Stimulated activated CD8-positive, alpha-beta memory T cell treated with anti-CD3 and anti-CD28 coated beads, Interleukin-7, amount 100 ng/mL, for 48 hours (primary cell): ENCODE measurements around the gene IGSF3.

ENCODE experiments used
- DNase-seq, 2 donors: peaks; one replicate each; pipeline ENCODE4 v3.0.0-alpha.2; 2020; ENCODE audit warnings: low read depth in 1 of 2; ENCODE audit errors: extremely low read depth in 1 of 2

IGSF3 gene

GRCh38 chr1:116667575-116668105, at the start of gene IGSF3:
Gene IGSF3 (minus strand): TSS chr1:116667733. CDS start chr1:116666326, 1,407 bp downstream.
- DNase-seq, result peak; percentile 20 to 44

- DNase-seq, result no peak
Observed at GRCh38 chr1:116717318-116717717, 49.8 kb upstream of the IGSF3 start.

- no peak for DNase-seq
Observed at GRCh38 chr1:116716391-116716790, 48.9 kb upstream of the IGSF3 start.

- DNase-seq, result no peak
Observed at GRCh38 chr1:116713474-116713873, 45.9 kb upstream of the IGSF3 start.

GRCh38 chr1:116712510-116712909, 45.0 kb upstream of the IGSF3 start:
- DNase-seq, result no peak

- DNase-seq, result peak in 1 of 2 donors; percentile 19
Observed at GRCh38 chr1:116711263-116711840, 43.8 kb upstream of the IGSF3 start.

GRCh38 chr1:116710420-116711262, 43.1 kb upstream of the IGSF3 start:
- DNase-seq, result no peak

- DNase-seq, result no peak
Observed at GRCh38 chr1:116709666-116710167, 42.2 kb upstream of the IGSF3 start.

- no peak for DNase-seq
Observed at GRCh38 chr1:116708255-116708900, 40.8 kb upstream of the IGSF3 start.

GRCh38 chr1:116706841-116707240, 39.3 kb upstream of the IGSF3 start:
- DNase-seq, result no peak

GRCh38 chr1:116706123-116706522, 38.6 kb upstream of the IGSF3 start:
- DNase-seq, result no peak

GRCh38 chr1:116704278-116704677, 36.7 kb upstream of the IGSF3 start:
- no peak for DNase-seq

GRCh38 chr1:116699605-116700004, 32.1 kb upstream of the IGSF3 start:
- no peak for DNase-seq

GRCh38 chr1:116698244-116698595, 30.7 kb upstream of the IGSF3 start:
- no peak for DNase-seq

- DNase-seq, result no peak
Observed at GRCh38 chr1:116697548-116698243, 30.2 kb upstream of the IGSF3 start.

- DNase-seq, result no peak
Observed at GRCh38 chr1:116694524-116694923, 27.0 kb upstream of the IGSF3 start.

GRCh38 chr1:116693759-116694480, 26.4 kb upstream of the IGSF3 start:
- no peak for DNase-seq

GRCh38 chr1:116692879-116693278, 25.3 kb upstream of the IGSF3 start:
- DNase-seq, result no peak

GRCh38 chr1:116690849-116691406, 23.4 kb upstream of the IGSF3 start:
- no peak for DNase-seq

GRCh38 chr1:116690396-116690848, 22.9 kb upstream of the IGSF3 start:
- no peak for DNase-seq
